Naive thymus-derived CD4-positive, alpha-beta T cell (primary cell): ENCODE data around the gene BTG2. TPM values are rescaled to one million over a fixed set of nuclear protein-coding genes. Genes with fewer than 3 reads are reported as not detected.
"Not testable (repeated sequence)": the region's sequence is repeated elsewhere in the genome, so short reads cannot be mapped to it uniquely, and the experiment has no call there.

Experiments
- ATAC-seq: fragments of 150-1000 bp; cut with Tn5 transposase; 2 replicates; pipeline ENCODE4 v1.10.0; 2021; ENCODE audit warnings: mild to moderate bottlenecking, moderate library complexity
- CTCF ChIA-PET: fragments of 350-600 bp; sonication (Branson Sonifier 250); formaldehyde crosslinking; loops from one replicate; lab custom pipeline; 2021; ENCODE audit warnings: antibody characterized with exemption; lab: Charles Lee
- POLR2A ChIA-PET: fragments of 350-600 bp; sonication (Branson Sonifier 250); formaldehyde crosslinking; loops from one replicate; lab custom pipeline; 2021; ENCODE audit warnings: antibody characterized with exemption, inconsistent platforms; lab: Charles Lee
- DNase-seq, 9 donors: peaks; one replicate each; pipeline versions ENCODE4 v3.0.0 to v3.0.0-alpha.2; 2020 to 2022; ENCODE audit warnings: mixed read lengths in 1 of 9
- H3K27ac ChIP-seq: one replicate; pipeline ENCODE4 v1.7.0; 2013; ENCODE audit warnings: mild to moderate bottlenecking, low read depth, low read length, moderate library complexity
- H3K27me3 ChIP-seq, 2 donors: one replicate each; pipeline ENCODE4 v1.7.0; 2013; ENCODE audit warnings: low read length in 2 of 2, mild to moderate bottlenecking in 2 of 2, moderate library complexity in 2 of 2; ENCODE audit not compliant: control insufficient read depth in 2 of 2, insufficient read depth in 2 of 2
- H3K36me3 ChIP-seq, 3 experiments: 1 replicate in 2 of 3; 2 replicates in 1 of 3; pipeline ENCODE4 v1.7.0; 2013; ENCODE audit warnings: low read length in 3 of 3, mild to moderate bottlenecking in 3 of 3, moderate library complexity in 1 of 3; ENCODE audit not compliant: insufficient read depth in 3 of 3, control insufficient read depth in 2 of 3
- H3K4me1 ChIP-seq, 2 donors: one replicate each; pipeline ENCODE4 v1.7.0; 2013; ENCODE audit warnings: low read length in 2 of 2, mild to moderate bottlenecking in 2 of 2, moderate library complexity in 1 of 2; ENCODE audit not compliant: control insufficient read depth in 2 of 2, insufficient read depth in 2 of 2
- H3K4me3 ChIP-seq: 2 replicates; pipeline ENCODE4 v1.7.0; 2013; ENCODE audit warnings: mild to moderate bottlenecking, low read length
- H3K9me3 ChIP-seq, 3 experiments: 1 replicate in 2 of 3; 2 replicates in 1 of 3; pipeline ENCODE4 v1.7.0; 2013; ENCODE audit warnings: low read length in 3 of 3; ENCODE audit not compliant: control insufficient read depth in 2 of 3
- H3K27ac Mint-ChIP-seq, 9 donors: one replicate each; pipeline ENCODE4 v1.8.0; 2020 to 2022; ENCODE audit warnings: mixed read lengths in 9 of 9, mild to moderate bottlenecking in 8 of 9, moderate library complexity in 5 of 9, inconsistent platforms in 2 of 9
- H3K27me3 Mint-ChIP-seq, 5 donors: one replicate each; pipeline ENCODE4 v1.8.0; 2021 to 2022; ENCODE audit warnings: mixed read lengths in 5 of 5, mild to moderate bottlenecking in 1 of 5
- H3K36me3 Mint-ChIP-seq, 5 donors: one replicate each; pipeline ENCODE4 v1.8.0; 2020 to 2022; ENCODE audit warnings: mixed read lengths in 5 of 5, mild to moderate bottlenecking in 3 of 5, inconsistent platforms in 1 of 5
- H3K4me1 Mint-ChIP-seq, 7 donors: one replicate each; pipeline ENCODE4 v1.8.0; 2020 to 2022; ENCODE audit warnings: mixed read lengths in 7 of 7, mild to moderate bottlenecking in 3 of 7, inconsistent platforms in 1 of 7
- H3K4me3 Mint-ChIP-seq, 10 donors: one replicate each; pipeline ENCODE4 v1.8.0; 2020 to 2022; ENCODE audit warnings: mild to moderate bottlenecking in 10 of 10, mixed read lengths in 10 of 10, moderate library complexity in 6 of 10, inconsistent platforms in 2 of 10
- H3K9me3 Mint-ChIP-seq, 11 donors: one replicate each; pipeline ENCODE4 v1.8.0; 2020 to 2022; ENCODE audit warnings: mixed read lengths in 11 of 11, mild to moderate bottlenecking in 4 of 11, inconsistent platforms in 1 of 11, moderate library complexity in 1 of 11
- intact Hi-C, 2 donors: fragments of 100-400 bp; cut with micrococcal nuclease; formaldehyde crosslinking; loops; one replicate each; pipeline ENCODE4 v1.15.1; 2023
- polyA plus RNA-seq, 2 donors: library from polyadenylated mRNA; unstranded; fragments of 300-500 nt; fragmentation: Illumina TruSeq; gene quantifications; one replicate each; pipeline ENCODE4 v1.2.3, GENCODE V29; 2021
- total RNA-seq, 6 experiments: library from RNA in 5 of 6; stranded (reverse) in 5 of 6; gene quantifications; 1 replicate in 5 of 6; 2 replicates in 1 of 6; pipeline ENCODE4 v1.2.3 and lab custom pipeline; 2021 to 2026

The BTG2 gene
- total RNA-seq = 100 to 1,000 TPM; 141 to 654 (median 241) TPM
- polyA plus RNA-seq = 100 to 1,000 TPM; 118 to 211 TPM
- total RNA-seq (lab: John Stamatoyannopoulos, UW) = 1,989 reads per million, percentile 100 among the genes with 10 or more reads in this experiment

GRCh38 chr1:203304919-203305808 is at the start of gene BTG2:
Gene BTG2 (plus strand): TSS chr1:203305519. CDS start chr1:203305607, 88 bp downstream.
- Mint-ChIP-seq H3K36me3 (peaks cover 16 to 40% (median 36%) of the 10 kb centered on the region in 5 donors), H3K4me3 (peak within 1 kb of the TSS; percentile 89 to 100 (median 96)), H3K27me3 (no peaks in the 10 kb centered on the region), H3K4me1 (peaks cover 54 to 65% (median 60%) of the 10 kb centered on the region in 7 donors), H3K27ac (peak within 1 kb of the TSS; percentile 96 to 100 (median 99)), H3K9me3 (peaks cover 0 to 4% (median 0%) of the 10 kb centered on the region in 11 donors)
- Histone ChIP-seq H3K4me1 (peaks cover 22 to 40% of the 10 kb centered on the region in 2 donors), H3K4me3 (peak within 1 kb of the TSS; percentile 86), H3K27ac (peak within 1 kb of the TSS; percentile 100), H3K27me3 (no peaks in the 10 kb centered on the region), H3K36me3 (peaks cover 13 to 45% (median 21%) of the 10 kb centered on the region in 3 experiments), H3K9me3 (no peaks in the 10 kb centered on the region)
- intact Hi-C loops = loop anchor here (1.0 to 5.0 kb wide), 7 partner anchors 15 to 498 kb away; partner anchors contain the start of genes ATP2B4 (in 1 of the 2) and KDM5B (in 1 of the 2)
- ChIA-PET CTCF (interaction anchor here (1.4 to 9.5 kb wide), 6 partner anchors 10 to 35 kb away, joined by 3 to 160 read pairs (median 80); no protein-coding TSS in a partner anchor), POLR2A (interaction anchor here (2.0 to 24.2 kb wide), 4 partner anchors 16 to 209 kb away, joined by 4 to 1812 read pairs (median 608); no protein-coding TSS in a partner anchor)
- DNase-seq = peak; percentile 83 to 94 (median 89)
- peak; percentile 90 for ATAC-seq

GRCh38 chr1:203256636-203257035 is 48.7 kb upstream of the BTG2 start:
- intact Hi-C loops, POLR2A ChIA-PET, H3K4me1 Mint-ChIP-seq, ATAC-seq, H3K4me3 ChIP-seq, H3K27ac ChIP-seq, H3K4me3 Mint-ChIP-seq, DNase-seq, H3K36me3 ChIP-seq, H3K27me3 ChIP-seq, H3K27ac Mint-ChIP-seq, H3K4me1 ChIP-seq, H3K36me3 Mint-ChIP-seq, H3K9me3 ChIP-seq: not testable (repeated sequence)
- H3K9me3 Mint-ChIP-seq = peaks cover 3 to 27% (median 10%) of the 10 kb centered on the region in 11 donors
- CTCF ChIA-PET = interaction anchor here (1.2 kb wide), 1 partner anchor 10 kb away, joined by 3 read pairs; no protein-coding TSS in a partner anchor
- H3K27me3 Mint-ChIP-seq = peaks cover 27 to 66% (median 43%) of the 10 kb centered on the region in 5 donors

- Histone ChIP-seq H3K27ac (no peak overlapping the region), H3K27me3 (no peaks in the 10 kb centered on the region), H3K4me1 (peaks cover 5 to 7% of the 10 kb centered on the region in 2 donors), H3K36me3 (no peaks in the 10 kb centered on the region), H3K9me3 (no peaks in the 10 kb centered on the region), H3K4me3 (no peak overlapping the region)
- peaks cover 6 to 13% (median 11%) of the 10 kb centered on the region in 7 donors for H3K4me1 Mint-ChIP-seq
- DNase-seq (no peak), ATAC-seq (no peak)
- H3K36me3 Mint-ChIP-seq = no peaks in the 10 kb centered on the region
- no peaks in the 10 kb centered on the region for H3K9me3 Mint-ChIP-seq
- H3K4me3 Mint-ChIP-seq = no peak overlapping the region
- H3K27me3 Mint-ChIP-seq = peaks cover 0 to 46% (median 0%) of the 10 kb centered on the region in 5 donors
- ChIA-PET POLR2A (no interaction called here), CTCF (interaction anchor here (11.4 kb wide), 1 partner anchor 225 kb away, joined by 201 read pairs; the partner anchor contains the start of gene OPTC)
- no peak overlapping the region for H3K27ac Mint-ChIP-seq
- intact Hi-C loops = no loop called here
These were observed 41.8 kb upstream of the BTG2 start for GRCh38 chr1:203263496-203263895.

GRCh38 chr1:203264052-203264501 is 41.2 kb upstream of the BTG2 start:
- ChIA-PET CTCF (interaction anchor here (1.0 to 11.4 kb wide), 2 partner anchors 76 to 224 kb away, joined by 3 to 201 read pairs; partner anchors contain the start of gene OPTC), POLR2A (no interaction called here)
- Histone ChIP-seq H3K4me1 (peaks cover 10 to 12% of the 10 kb centered on the region in 2 donors), H3K4me3 (no peak overlapping the region), H3K27me3 (no peaks in the 10 kb centered on the region), H3K36me3 (no peaks in the 10 kb centered on the region), H3K27ac (no peak overlapping the region), H3K9me3 (no peaks in the 10 kb centered on the region)
- peaks cover 6 to 13% (median 11%) of the 10 kb centered on the region in 7 donors for H3K4me1 Mint-ChIP-seq
- no peaks in the 10 kb centered on the region for H3K36me3 Mint-ChIP-seq
- intact Hi-C loops = no loop called here
- H3K27me3 Mint-ChIP-seq = peaks cover 0 to 45% (median 0%) of the 10 kb centered on the region in 5 donors
- no peak overlapping the region for H3K27ac Mint-ChIP-seq
- no peak overlapping the region for H3K4me3 Mint-ChIP-seq
- DNase-seq (no peak), ATAC-seq (no peak)
- no peaks in the 10 kb centered on the region for H3K9me3 Mint-ChIP-seq

- ChIA-PET CTCF (interaction anchor here (1.0 to 11.4 kb wide), 2 partner anchors 75 to 223 kb away, joined by 3 to 201 read pairs; partner anchors contain the start of gene OPTC), POLR2A (no interaction called here)
- no peak overlapping the region for H3K4me3 ChIP-seq
- ATAC-seq (no peak), DNase-seq (no peak)
- Mint-ChIP-seq H3K27me3 (peaks cover 0 to 32% (median 0%) of the 10 kb centered on the region in 5 donors), H3K4me3 (no peak overlapping the region), H3K9me3 (no peaks in the 10 kb centered on the region), H3K36me3 (no peaks in the 10 kb centered on the region), H3K4me1 (peaks cover 6 to 16% (median 12%) of the 10 kb centered on the region in 7 donors), H3K27ac (no peak overlapping the region)
- no peak overlapping the region for H3K27ac ChIP-seq
- H3K9me3 ChIP-seq = no peaks in the 10 kb centered on the region
- peaks cover 10 to 17% of the 10 kb centered on the region in 2 donors for H3K4me1 ChIP-seq
- no peaks in the 10 kb centered on the region for H3K36me3 ChIP-seq
- intact Hi-C loops = loop anchor here (5.0 kb wide), 5 partner anchors 342 to 1097 kb away; partner anchors contain the start of gene LAX1 (in 1 of the 2)
- no peaks in the 10 kb centered on the region for H3K27me3 ChIP-seq
These were observed 39.8 kb upstream of the BTG2 start for GRCh38 chr1:203265541-203265940.

GRCh38 chr1:203266140-203266539 is 39.2 kb upstream of the BTG2 start:
- not testable (repeated sequence) for H3K36me3 Mint-ChIP-seq, ATAC-seq, H3K9me3 ChIP-seq, H3K36me3 ChIP-seq, H3K4me3 Mint-ChIP-seq, H3K27me3 ChIP-seq, H3K27ac ChIP-seq, DNase-seq, H3K4me3 ChIP-seq, H3K9me3 Mint-ChIP-seq, H3K27ac Mint-ChIP-seq
- POLR2A ChIA-PET = interaction anchor here (31.3 kb wide), 1 partner anchor 51 kb away, joined by 1812 read pairs; the partner anchor contains the start of gene BTG2
- CTCF ChIA-PET = interaction anchor here (1.4 to 11.4 kb wide), 3 partner anchors 9 to 357 kb away, joined by 3 to 201 read pairs (median 3); partner anchors contain the start of gene OPTC
- peaks cover 10 to 23% of the 10 kb centered on the region in 2 donors for H3K4me1 ChIP-seq
- intact Hi-C loops = loop anchor here (2.0 to 5.0 kb wide), 6 partner anchors 341 to 1096 kb away; partner anchors contain the start of genes LAX1 (in 1 of the 2) and SNRPE (in 1 of the 2)
- peaks cover 0 to 26% (median 0%) of the 10 kb centered on the region in 5 donors for H3K27me3 Mint-ChIP-seq
- H3K4me1 Mint-ChIP-seq = peaks cover 10 to 22% (median 16%) of the 10 kb centered on the region in 7 donors
